Daoy (cell line): ENCODE data around the gene MRPL28. TPM values are rescaled to one million over a fixed set of nuclear protein-coding genes. Genes with fewer than 3 reads are reported as not detected.
"Not testable (repeated sequence)": the region's sequence is repeated elsewhere in the genome, so short reads cannot be mapped to it uniquely, and the experiment has no call there.

Source experiments
- DNase-seq: peaks from one replicate; pipeline ENCODE4 v3.0.0-alpha.2; 2015; ENCODE audit warnings: low read depth
- total RNA-seq: library from RNA; depleted of rRNA; stranded (reverse); fragments of >200 nt; shearing (Covaris generic); gene quantifications from 2 replicates; pipeline ENCODE4 v1.2.3, GENCODE V29; 2014

The MRPL28 gene
- total RNA-seq, 1 experiment from 2014 or later = 141 TPM

DNA sequence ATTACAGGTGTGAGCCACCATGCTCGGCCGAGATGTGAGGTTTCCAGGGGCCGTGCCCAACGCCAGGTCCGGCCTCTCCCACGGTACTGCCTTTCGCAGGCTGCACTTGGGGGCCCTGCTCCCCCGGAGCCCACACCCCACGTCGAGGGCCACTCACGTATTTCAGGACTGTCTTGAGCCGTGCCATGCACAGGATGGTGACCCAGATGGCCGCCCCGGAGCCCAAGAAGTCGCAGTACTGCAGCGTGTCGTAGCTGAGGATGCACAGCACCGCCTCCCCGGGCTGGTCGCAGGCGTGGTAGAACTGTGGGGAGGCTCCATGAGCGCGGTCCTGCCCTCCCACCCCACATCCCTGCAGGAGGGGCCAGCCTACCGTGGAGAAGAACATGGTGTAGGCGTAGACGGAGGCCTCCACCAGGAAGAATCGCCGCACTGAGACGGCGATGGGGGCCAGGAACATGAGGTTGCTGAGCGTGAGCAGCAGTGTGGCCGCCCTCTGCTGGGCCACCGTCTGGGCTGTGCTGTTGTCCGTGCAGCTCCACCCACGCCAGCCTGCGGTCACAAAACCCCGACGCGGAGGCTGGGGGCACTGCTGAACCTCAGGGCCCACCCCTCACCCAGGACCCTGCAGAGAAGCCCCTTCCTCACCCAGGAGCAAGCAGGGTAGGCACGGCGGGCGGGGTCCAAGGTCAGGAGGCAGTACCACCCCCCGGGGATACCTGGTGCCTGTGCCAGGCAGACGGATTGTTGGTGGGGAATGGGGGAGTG, 3.7 kb upstream of the MRPL28 start:
- DNase-seq = no peak

DNA sequence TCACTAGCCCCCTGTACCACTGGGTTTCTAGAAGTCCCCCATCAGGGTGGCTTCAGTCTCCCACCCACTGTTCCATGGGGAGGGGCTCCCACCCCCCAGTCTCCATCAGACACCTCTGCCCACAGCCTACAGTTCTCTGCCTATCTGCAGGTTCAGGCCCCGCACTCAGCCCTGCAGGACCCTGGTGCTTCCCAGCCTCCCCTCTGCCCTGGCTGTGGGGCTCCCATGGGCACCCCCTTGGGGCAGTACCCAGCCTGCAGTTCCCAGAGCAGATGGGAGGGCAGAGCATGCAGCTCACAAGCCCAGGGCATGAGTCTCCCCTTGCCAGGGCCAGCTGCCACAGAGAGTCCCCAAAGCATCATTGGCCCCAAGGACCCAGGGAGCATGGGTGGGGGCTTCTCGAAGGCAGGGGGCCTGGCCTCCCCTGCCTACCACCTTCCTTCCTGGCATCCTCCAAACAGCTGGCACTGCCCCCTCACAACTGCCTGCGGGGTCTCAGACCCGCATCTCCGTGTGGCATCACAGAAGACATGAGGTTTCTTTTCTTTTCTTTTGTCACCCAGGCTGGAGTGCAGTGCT, 2.8 kb upstream of the MRPL28 start:
- DNase-seq = no peak

- no peak for DNase-seq
Measured at GRCh38 chr16:372302-372983, 2.1 kb upstream of the MRPL28 start.

DNA sequence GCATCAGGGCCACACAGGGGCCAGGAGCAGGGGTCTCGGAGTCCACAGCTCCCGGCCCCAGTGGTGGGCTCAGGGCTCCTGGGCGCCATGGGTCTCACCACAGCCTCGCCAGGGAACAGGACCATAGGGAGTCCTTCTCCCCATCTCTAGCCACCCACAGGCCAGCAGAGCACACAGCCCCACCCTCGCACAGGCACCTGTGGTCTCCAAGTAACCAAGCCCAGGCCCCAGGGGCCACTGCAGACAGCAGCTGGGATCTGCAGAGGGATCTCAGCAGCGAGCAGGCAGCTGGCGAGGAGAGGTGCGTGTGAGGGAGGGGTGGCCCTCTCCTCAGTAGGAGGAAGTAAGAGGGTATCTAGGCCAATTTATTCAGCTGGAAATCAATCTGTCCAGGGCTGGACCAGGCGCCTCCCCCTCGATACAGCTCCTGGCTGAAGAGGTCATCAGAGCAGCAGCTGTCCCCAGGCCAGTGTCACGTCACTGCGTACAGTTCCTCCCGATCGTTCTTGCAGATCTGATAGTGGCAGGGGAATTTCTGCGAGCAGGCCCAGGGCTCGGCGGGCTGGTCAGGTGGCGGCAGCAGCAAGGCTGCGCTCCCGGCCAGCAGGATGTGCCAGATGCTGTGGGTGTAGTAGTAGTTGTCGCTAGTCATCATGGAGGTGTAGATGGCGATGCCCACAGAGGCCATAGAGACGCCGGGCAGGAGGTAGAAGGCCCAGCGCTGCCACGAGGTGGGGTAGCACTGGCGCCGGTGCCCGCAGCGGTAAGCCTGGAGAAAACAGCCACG, 1.4 kb upstream of the MRPL28 start:
- no peak for DNase-seq

- no peak for DNase-seq
Measured at GRCh38 chr16:370979-371514, 709 bp upstream of the MRPL28 start.

DNA sequence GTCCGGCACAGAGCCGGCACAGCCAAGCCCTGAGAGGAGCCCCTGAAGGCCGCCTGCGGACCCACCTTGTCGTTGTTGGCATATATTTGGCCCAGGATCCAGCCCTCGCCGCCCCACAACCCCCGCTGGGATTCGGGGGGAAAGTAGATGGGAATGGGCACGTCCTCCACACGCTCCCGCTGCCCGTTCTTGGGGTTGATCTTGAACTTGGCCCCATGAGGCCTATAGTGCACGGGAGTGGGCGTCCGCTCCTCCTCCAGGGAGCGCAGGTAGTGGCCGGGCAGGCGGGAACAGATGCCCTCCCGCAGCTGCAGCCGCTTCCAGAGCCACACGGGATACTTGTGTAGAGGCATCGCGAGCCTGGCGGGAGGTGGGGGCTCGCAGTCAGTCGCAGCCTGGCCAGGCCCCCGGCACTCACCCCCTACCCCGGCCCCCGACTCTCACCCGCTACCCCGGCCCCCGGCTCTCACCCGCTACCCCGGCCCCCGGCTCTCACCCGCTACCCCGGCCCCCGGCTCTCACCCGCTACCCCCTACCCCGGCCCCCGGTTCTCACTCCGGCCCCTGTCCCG, 387 bp downstream of the MRPL28 start:
- no peak for DNase-seq

DNA sequence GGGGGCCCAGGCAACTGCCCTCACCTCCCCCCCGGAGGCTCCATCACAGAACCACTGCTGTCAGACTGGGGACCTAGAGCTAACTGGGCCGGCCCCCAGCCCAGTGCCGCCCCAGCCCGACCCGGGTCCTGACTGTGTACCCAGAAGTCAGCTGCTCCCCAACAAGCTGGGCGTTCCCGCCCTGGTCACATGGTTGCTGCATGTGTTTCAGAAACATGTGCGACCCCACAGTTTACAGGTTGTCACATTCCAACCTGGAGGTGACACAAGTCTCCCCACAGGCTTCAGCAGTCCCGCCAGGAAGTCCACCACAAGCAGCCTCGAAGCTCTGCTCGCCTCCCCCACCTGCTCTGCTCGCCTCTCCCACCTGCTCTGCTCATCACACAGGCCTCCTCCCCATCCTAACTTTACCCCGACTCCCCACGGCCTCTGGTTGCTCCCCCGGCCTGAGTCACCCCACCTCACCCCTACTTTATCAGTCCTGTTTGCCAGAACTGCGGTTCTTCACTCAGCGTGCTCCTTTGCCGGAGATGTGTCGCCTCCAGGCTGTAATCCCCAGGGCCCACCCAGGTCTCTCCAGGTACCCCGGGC, 968 bp downstream of the MRPL28 start:
- no peak for DNase-seq

DNA sequence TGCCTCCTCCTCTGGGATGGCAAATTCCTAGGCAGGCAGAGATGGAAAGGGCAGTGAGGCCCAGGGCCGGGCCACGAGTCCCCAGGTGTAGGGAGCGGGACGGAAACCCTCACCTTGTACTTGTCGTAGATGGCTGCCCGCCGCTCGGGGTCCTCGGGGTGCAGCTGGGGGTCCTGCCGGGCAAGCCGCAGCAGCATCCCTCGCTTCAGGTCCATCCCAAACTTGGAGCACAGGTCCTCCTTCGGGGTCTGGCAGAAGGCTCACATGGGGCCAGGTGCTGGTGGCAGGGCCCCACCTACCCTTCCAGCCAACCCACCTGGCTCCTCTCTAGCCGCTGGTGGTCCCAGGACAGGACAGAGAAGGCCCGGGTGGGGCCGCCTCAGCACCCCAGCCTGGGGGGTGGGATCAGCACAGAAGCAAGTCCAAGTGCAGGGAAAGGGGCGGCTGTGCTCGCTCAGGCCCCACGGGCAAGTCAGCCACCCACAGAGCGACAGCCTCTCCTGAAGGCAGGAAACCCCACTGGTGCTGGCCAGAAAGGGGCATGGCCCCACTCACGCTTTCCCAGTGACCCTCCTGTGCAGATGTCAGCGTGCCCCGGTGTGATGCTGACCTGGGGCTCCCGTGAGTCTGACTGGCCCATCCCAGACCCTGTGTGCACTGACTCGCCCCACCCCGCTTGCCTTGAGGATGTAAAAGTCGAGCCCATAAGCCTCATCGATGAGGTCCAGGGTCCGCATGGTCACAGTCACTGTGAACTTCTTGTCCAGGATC, 1.8 kb downstream of the MRPL28 start:
- no peak for DNase-seq

GRCh38 chr16:367333-367903, 2.9 kb downstream of the MRPL28 start:
- no peak for DNase-seq

DNA sequence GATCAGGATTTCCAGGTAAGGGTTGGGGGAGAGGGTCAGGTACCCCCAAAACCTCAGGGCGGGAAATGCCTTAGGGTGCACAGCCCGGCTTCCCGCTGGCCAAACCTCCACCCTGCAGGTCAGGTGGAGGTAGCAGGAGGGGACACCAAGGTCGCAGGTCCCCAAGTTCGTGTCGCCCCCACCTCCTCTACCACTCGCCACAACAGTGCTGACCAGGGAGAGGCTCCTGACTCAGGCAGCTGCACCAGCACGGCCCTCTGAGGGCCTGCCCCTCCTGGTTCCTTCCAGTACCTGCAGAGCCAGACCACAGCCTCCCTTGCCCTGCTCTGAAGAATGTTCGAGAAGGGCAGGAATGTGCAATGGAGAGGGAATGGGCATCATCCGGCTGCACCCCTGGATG, 3.9 kb downstream of the MRPL28 start:
- DNase-seq = no peak

DNA sequence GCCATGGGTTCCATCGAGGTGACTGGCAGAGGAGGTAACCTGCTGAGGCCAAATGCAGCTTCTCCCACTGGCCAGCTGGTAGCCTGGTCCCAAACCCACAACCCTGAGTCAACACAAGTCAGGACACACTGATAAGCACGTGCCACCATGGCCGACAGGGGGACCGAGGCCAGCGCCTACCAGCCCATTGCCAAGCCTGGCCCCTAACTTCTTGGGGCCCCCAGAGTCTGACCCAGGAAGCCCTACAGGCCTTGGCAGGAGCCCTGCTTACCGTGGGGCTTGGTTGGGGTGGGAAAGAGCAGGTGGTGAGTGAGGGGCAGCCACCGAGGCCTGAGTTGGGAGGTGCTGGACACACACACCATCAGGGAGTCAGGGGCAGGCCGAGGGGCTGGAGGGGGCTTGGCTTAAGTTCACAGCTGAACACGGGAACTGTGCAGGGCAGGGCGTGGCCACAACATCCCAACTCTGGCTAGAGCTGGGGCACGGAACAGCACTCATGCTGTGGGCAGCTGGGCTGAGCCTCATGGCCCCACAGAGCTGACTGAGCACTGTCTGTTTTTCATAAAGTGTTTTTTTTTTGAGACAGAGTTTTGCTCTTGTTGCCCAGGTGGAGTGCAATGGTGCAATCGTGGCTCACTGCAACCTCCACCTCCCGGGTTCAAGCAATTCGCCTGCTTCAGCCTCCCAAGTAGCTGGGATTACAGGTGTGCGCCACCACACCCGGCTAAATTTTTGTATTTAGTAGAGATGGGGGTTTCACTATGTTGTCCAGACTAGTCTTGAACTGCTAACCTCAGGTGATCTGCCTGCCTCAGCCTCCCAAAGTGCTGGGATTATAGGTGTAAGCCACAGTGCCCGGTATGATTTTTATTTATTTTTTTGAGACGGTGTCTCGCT, 5.5 kb downstream of the MRPL28 start:
- DNase-seq = no peak

- DNase-seq = no peak
Measured at GRCh38 chr16:363766-364490, 6.4 kb downstream of the MRPL28 start.

DNA sequence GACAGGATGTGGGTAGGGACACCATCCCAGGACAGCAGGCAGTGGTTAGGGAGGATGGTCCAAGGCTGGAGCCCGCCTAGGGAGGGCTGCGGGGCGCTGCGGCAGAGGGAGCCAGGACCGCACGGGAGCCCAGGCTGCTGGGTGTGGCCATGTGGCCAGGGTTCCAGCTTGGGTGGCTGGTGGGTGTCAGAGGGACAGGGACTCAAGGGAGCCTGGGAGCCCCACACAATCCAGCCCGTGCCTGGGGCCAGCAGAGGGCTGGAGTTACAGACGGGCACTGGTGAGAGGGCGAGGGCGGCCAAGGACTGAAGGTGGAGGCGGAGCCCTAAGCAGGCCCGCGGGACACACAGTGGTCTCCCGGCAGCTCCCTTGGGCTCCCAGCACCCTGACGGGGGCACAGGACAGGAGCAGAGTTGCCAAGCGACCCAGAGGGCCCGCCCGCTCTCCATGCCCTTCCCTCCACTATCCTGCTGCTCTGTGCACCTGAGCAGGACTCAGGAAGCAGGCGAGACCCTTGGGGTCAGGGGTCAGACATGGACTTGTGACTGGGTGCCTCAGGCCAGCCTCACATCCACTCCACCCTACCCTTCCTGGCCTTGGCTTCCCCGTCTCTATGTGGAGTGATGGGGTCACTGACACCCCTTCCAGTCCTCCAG, 7.1 kb downstream of the MRPL28 start:
- no peak for DNase-seq

DNA sequence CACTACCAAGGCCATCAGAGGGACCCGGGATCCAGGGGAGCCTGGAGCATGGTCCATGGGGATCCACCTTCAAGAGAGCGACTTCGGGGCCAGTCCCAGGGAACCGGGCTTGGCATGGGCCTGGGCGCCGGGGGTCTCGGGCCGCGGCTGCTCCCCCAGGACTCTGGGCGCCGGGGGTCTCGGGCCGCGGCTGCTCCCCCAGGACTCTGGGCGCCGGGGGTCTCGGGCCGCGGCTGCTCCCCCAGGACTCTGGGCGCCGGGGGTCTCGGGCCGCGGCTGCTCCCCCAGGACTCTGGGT, 7.7 kb downstream of the MRPL28 start:
- DNase-seq = not testable (repeated sequence)

DNA sequence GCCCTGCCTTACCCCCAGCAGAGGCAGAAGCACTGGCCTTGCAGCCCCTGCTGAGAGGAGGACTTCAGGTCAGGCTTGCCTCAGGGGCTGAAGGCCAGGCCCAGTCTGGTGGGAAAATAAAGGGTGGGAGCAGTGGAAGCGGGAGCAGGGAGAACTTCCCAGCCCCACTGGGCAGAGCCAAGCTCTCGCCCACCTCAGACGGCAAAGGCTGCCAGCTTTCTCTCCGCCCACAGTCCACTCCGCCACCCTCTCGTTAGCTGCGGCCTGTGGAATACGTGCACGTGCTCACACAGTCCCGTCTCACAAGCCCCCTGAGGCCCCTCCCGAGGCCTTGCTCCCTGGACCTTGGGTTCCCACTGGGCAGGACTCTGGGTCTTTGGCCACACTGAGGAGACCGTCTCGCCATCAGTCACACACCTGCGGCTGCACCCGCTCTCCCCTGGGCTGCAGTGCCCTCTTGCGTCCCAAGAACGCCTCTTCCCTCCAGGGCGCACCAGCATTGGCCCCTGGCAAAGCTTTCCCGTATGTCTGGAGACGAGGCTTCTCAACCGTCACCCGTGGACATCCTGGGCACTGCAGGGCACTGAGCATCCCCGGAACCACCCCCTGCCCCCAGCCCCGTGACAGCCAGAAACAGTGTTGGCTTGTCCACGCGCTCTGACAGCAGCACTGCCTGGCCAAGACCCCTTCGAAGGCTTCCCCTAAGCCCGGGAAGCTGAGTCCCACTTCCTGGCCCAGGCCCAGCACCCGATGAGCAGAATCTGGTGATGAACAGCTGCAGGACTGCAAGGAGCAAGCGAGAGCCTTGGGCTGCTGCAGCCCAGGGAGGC, 8.3 kb downstream of the MRPL28 start:
- DNase-seq = peak; percentile 86

DNA sequence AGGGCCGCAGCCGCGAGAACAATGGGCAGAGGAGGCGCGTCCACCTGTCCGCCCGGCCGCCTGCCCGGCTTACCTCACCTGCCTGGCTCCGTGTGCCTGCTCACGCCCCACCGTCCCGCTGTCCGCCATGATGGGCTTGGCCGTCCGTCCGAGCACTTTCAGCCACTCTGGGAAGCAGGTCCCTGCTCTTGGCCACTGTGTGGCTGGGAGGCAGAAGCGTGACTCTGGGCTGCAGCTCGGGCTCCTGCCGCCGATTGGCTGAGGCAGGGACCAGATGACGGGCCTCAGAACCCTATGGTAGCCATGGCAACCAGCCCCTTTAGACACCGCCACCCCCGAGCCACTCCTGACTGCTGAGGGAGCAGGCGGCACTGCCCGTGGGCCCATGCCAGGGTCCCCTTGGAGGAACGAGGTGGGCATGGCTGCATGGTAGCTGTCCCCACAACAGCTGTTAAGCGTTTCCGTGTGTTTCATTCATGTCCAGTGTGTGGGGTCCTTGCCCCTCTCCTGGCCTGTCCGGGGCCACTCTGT, 8.9 kb downstream of the MRPL28 start:
- DNase-seq = no peak
